Ureter (tissue), 1 donor: ENCODE results near the gene C1RL. TPM values are rescaled to one million over a fixed set of nuclear protein-coding genes. Genes with fewer than 3 reads are reported as not detected.

Experiments used
- DNase-seq: peaks from one replicate; pipeline ENCODE4 v3.0.0-alpha.2; 2020; ENCODE audit warnings: low spot score
- total RNA-seq: library from RNA; stranded (reverse); gene quantifications from one replicate; pipeline ENCODE4 v1.2.4, GENCODE V29; 2023
- donor health status: DM: yes; HTN: yes; CAD: no.

The C1RL gene
- 110 TPM for total RNA-seq

DNA sequence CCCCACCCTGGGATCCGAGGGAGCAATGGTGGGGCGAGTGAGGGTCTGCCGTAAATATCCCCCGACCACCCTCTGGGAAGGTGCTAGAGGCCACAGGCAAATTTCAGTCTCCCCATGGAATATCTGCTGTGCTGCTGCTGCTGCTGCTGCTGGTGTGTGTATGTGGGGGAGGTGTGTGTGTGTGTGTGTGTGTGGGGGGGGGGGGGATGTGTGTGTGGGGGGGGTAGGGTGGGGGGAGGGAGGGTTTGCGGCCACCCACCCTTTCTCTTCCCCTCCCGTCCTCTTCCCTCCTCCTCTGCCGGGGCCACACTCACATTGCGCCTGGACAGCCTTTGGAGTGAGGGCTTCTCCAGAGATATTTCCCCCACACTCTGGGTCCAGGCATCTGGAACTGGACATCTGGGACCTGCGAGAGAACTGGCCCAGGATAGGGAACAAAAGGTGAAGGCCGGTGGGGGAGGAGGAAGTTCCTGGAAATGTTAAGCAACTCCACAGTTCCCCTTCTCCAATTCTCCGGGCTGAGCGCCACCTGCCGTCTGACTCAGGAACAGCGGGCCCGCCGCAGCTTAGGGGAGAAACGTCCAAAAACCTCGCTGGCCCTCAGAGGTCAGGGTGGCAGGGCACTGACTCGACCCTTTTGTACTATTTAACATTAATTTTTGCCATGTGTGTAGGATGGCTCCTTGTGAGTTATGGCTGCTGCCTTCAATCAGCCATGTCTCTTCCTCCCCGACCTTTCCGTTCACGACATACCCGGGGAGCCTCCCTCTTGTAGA lies at the start of gene C1RL:
C1RL (minus strand) TSS at position 419 of the 776 bp plus-strand sequence; CDS start at position 385, 34 bp downstream.
- peak; percentile 95 for DNase-seq

DNA sequence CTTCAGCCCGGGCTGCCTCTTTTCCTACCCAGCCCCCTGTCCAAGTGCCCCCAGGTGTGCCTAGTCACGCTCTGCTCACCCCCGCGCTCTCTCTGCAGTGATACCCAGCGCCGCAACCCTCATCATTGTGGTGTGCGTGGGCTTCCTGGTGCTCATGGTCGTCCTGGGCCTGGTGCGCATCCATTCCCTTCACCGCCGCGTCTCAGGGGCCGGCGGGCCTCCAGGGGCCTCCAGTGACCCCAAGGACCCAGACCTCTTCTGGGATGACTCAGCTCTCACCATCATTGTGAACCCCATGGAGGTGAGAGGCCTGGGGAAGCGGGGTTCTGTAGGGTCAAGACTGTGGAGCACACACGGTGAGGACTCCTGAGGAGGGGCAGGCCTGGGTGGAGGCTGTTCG lies 48.4 kb upstream of the C1RL start:
- DNase-seq, result no peak

DNA sequence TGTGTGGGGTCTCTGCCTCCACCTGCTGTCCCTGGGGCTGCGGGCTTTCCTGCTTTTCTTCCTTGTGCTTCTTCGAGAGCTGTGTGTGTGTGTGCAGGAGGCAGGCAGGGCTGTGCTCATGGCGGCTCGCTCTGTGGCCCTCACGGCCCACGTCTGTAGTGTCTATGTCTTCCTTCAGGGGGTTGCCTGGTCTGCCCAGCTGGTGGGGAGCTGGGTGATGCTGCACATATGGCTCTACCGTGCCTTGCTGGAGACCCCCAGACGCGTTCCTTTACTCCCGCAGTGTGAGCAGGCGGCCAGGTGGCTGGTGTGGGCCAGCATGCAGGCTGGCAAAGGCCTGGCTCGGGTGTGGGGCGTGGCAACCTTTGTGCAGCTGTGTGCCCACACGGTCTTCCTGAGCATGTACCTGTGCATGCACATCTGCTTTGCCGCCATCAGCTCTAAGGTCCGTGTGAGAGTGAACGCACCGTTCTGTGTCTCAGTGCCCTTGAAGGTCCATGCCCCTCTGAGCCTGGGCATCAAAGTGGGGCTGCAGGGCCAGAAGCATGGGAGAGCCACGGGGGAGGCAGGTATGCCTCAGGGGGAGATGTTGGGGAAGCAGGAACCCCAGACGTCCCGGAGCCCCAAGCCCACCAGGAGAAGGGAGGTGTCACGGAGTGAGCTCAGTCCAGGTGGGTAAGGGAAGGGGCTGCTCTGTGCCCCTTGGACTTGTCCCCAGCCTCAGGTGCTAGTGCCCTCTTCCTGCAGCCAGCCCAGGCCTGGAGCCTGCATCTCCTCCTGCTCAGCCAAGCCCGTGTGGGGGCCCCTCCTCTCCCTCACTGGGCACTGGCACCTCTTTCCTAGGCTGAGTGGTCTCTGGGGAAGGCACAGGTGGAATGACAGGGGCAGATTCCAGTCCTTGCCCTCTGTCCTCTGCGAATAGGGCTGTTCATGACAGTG lies 47.5 kb upstream of the C1RL start:
- no peak for DNase-seq

- DNase-seq, result peak; percentile 88
Observed at GRCh38 chr12:7155471-7156034, 46.5 kb upstream of the C1RL start.

GRCh38 chr12:7154901-7155470 lies 46.0 kb upstream of the C1RL start:
- no peak for DNase-seq

DNA sequence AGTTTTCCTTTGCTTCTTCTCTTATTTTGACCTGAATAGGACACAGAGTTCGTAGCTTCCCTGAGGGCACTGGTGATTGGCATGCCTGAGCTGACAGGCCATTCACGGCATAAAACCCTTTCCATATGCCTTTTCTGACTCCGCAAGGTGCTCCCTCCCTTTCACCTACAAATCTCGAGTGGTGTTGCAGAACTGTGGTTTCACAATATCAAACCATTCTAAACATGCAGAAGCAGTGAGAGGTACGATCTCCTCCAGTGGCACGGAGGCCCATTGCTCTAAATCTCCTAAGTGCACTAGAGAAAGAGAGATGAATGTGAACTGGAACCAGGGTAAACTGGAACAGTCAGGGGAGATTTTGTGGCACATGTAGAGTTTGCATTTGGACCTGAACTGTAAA lies 45.0 kb upstream of the C1RL start:
- DNase-seq, result no peak

DNA sequence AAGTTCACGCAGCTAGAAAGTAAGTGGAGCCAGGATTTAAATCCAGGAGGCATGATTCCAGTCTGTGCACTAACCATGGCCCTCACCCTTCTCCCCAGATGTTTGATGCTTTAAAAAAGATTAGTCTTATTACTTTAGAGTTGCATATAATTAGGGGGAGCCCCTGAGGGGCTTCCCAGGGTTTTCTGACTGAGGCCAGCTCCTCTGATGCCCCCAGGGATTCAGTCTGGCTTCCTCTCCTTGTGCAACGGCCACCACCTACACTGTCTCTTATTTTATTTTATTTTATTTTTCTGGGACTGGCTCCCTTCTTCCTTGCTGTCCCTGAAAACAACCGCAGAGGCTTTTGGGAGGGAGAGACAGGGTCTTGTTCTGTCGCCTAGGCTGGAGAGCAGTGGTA lies 43.8 kb upstream of the C1RL start:
- DNase-seq, result no peak

DNA sequence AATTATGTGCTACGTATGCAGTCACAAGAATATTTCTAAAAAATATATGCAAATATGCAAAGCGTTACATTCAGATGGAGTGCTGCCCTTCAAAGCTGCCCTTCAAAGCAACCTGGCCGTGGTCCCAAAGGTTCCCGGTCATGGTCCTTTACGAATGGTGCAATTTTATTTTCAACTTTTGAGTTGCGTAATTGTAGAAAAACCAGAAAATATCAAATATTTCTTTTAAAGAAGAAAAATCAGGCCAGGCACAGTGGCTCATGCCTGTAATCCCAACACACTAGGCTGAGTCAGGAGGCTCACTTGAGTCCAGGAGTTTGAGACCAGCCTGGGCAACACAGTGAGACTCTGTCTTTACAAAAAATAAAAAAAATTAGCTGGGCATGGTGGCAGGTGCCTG lies 42.5 kb upstream of the C1RL start:
- no peak for DNase-seq

- DNase-seq, result no peak
Observed at GRCh38 chr12:7150841-7151240, 41.8 kb upstream of the C1RL start.

DNA sequence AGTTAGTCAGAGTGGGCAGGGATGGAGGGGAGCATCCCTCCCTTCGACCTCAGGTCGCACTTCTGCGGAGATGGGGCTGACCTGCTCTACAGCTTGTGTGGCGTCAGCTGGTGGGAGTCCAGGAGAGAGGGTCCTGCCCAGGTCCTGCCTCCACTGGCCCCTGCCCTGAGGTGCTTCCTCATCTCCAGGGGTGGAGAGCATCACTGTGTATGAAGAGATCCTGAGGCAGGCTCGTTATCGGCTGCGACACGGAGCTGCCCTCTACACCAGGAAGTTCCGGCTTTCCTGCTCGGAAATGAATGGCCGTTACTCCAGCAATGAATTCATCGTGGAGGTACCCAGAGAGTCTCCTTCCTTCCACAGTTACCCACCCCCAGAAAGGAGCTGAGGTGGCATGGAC lies 41.3 kb upstream of the C1RL start:
- DNase-seq, result no peak

DNA sequence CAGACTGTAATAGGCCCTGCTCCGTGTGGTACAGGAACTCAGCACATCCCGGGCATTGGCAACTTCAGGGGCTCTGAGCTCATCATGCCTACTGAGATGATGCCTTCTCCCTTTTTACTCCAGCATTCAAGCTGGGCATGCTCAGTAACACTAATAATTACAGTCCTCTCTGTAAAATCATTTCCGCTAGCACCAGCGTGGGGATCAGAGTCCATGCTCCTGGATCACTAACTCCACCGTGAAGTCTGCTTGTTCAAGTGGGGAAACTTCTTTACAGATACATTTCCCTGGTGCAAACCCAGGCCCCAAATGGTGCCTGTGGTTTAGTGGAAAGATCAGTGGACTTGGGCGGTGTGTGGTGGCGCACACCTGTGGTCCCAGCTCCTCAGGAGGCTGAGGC lies 37.9 kb upstream of the C1RL start:
- DNase-seq, result no peak

- DNase-seq, result no peak
Observed at GRCh38 chr12:7146228-7146627, 37.2 kb upstream of the C1RL start.

GRCh38 chr12:7145671-7146070 lies 36.7 kb upstream of the C1RL start:
- no peak for DNase-seq

DNA sequence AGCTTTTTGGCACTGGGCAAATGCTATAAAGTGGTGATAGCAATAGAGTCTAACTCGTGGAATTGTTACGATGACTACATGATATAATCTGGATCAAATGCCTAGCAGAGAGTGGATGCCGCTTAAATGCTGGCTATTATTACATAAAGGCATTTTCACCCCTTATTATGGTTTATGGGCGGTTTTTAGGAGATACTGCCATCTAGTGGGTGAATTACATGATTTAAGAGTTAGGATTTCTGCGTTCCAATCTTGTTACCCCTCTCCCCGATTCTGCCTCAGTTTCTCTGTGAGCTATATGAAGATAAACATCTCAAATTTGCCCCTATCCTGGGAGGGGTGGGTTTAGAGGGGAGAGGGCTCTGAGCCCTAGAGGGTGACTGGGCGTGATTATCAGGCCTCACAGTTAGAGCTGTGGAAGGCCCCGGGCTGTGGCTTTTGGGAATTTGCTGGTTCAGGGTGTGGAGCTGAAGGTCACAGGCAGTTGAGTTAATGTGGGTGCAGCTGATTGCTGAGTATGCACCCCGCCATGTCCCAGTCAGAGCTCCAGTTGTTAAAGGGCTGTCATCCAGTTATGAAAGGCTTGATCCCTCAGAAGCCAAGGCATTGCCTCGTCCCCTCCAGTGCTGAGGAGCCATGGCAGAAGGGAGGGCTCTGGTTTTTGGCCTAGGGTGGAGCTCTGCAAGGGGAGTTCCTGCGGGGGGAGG lies 35.6 kb upstream of the C1RL start:
- no peak for DNase-seq

DNA sequence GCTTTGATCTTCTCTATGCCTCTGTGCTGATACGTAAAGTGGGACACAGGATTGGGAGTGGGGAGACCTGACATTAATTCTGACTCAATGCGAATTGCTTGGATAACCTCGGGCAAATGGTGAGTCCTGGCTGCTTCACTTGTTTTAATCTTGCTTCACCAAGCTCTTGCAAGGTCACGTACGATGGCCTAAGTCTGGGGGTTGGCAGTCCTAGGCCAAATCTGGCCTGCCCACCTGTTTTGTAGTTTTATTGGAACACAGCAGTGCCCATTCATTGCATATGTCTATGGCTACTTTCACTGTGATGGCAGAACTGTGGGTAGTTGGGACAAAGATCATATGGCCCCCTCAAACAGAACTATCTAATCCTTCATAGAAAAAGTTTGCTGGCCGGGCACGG lies 34.5 kb upstream of the C1RL start:
- DNase-seq, result no peak

DNA sequence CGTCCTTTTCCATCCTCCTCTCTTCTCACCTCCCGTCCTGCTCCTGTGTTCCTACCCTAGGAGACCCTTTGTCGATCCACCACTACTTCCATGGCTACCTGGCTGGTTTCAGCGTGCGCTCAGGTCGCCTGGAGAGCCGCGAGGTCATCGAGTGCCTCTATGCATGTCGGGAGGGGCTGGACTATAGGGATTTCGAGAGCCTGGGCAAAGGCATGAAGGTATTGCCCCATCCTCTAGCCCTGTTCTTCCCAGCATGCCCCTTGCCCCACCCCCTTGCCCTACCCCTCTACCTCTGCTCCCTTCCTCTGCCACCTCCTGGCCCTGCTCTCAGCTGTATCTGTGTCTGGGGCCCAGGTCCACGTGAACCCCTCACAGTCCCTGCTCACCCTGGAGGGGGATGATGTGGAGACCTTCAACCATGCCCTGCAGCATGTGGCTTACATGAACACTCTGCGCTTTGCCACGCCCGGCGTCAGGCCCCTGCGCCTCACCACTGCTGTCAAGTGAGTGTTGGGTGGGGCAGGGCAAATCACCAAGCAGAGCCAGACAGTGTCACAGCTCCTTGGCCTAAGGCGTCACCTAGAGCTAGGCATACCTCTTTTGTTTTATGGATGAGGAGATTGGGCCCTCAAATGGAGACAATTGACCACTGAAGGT lies 33.9 kb upstream of the C1RL start:
- no peak for DNase-seq

GRCh38 chr12:7142056-7142644 lies 33.1 kb upstream of the C1RL start:
- no peak for DNase-seq

DNA sequence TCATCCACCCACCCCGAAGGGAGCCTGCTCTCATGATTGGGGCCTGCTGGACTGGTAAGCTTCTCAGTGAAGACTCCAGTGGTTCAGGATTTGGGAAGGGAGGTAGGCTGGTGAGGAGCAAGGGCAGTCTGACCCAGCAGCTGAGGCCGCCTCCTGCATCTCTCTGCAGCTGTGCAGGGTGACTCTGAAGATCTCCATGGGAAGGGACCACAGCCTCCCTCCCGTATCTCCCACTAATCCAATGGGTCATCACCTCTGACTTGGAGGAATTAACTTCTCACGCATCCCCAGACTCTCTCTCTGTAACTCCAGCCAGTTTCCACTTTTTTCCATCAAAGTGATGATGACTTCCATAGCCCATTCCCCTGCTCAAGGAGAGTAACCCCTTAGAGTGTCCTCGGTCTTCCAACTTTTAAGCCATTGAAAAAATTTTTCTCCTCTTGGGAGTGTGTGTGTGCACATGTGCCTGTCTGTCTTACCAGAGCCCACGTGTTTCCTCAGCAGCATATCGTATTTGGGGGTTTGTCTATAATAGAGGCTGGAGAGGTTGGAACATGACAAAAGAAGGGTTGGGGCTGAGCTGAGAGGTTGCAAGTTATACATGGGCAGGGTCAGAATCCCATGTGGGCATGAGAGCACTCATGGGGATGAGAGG lies 32.5 kb upstream of the C1RL start:
- DNase-seq, result no peak

- no peak for DNase-seq
Observed at GRCh38 chr12:7139200-7139599, 30.2 kb upstream of the C1RL start.

DNA sequence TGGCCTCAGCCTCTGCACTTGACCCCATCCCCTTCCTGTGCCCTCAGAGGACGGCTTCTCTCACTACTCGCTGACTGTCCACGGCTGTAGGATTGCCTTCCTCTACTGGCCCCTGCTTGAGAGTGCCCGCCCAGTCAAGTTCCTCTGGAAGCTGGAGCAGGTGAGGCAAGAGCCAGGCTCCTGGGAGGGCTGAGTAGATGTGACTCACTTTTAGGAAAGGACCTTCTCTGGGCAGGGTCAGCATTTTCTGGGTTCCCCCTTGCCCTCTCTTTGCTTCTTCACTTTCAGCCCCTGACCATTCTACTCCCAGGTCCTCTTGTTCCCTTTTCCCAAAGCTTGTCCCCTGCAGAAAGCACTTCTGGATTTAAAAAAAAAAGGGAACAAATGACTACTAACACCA lies 28.9 kb upstream of the C1RL start:
- no peak for DNase-seq
